Iris pigment epithelial cell (primary cell): ENCODE results near the gene FBXO21.
"Not testable (repeated sequence)": the region's sequence is repeated elsewhere in the genome, so short reads cannot be mapped to it uniquely, and the experiment has no call there.

ENCODE experiments used
- DNase-seq: peaks from one replicate; pipeline ENCODE4 v3.0.0-alpha.2; 2011; ENCODE audit warnings: low read depth

Gene FBXO21

DNA sequence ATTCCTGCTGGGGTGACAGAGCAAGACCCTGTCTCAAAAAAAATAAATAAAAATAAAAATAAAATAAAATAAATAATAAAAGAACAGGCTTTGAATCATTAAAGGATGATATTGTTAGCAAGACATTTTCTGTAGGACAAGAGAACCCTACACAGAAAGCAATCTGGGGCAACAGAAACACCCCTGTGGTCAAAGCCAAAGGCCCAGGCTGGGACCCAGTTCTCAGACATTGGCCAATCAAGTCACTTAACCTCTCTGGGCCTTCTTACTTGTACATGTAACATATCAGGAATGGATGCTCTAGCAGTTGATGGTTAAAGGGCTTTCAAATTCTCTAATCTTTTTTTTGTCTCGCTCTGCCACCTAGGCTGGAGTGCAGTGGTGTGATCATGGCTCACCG, 55.5 kb downstream of the FBXO21 start:
- no peak for DNase-seq

DNA sequence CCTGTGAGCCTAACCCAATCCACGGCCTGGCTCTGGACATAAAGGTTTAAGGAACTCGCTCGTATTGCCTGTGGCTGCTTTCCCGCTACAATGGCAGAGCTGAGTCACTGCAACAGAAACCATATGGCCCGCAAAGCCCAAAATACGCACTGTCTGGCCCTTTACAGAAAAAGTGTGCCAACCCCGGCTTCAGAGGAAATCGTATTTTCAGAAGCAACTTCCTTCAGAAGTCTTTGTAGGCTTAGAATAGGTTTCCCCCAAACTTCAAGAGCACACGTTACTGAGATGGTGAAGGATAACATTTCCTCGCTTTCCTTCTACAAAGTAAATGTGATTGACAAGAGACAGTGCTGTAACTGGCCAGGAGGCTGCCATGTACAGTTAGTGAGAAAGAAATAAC, 56.2 kb downstream of the FBXO21 start:
- DNase-seq, result no peak

DNA sequence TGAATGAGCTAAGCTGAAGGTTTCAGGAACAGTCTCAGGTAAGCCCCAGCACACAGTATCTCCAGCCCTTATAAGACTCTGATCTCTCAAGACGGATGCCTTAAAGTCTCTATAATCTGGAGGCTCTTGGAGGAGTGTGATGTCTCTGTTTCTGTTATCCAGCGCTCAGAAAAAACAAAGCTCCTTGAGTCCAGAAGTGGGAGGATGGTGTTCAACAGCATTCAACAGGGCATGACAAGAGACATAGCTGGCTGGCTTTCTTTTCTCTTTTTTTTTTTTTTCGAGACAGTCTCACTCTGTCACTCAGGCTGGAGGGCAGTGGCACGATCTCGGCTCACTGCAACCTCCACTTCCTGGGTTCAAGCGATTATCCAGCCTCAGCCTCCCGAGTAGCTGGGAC, 59.5 kb downstream of the FBXO21 start:
- DNase-seq, result no peak

DNA sequence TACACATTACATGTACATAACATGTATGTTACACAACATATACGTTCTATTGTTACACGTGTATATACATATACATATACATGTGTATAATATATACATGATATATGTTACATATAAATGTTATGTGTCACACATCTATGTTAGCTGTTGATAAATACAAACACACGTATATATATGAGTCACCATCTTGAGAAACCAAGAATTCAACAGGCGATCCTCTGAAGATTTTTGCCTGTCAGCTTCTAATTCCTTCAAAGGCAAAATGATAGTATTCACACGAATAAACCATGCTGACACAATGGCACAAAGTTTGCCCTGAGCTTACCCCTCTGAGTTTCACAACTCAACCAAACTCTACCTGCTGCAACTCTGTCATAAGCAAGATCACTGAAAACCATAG, 60.9 kb downstream of the FBXO21 start:
- no peak for DNase-seq

DNA sequence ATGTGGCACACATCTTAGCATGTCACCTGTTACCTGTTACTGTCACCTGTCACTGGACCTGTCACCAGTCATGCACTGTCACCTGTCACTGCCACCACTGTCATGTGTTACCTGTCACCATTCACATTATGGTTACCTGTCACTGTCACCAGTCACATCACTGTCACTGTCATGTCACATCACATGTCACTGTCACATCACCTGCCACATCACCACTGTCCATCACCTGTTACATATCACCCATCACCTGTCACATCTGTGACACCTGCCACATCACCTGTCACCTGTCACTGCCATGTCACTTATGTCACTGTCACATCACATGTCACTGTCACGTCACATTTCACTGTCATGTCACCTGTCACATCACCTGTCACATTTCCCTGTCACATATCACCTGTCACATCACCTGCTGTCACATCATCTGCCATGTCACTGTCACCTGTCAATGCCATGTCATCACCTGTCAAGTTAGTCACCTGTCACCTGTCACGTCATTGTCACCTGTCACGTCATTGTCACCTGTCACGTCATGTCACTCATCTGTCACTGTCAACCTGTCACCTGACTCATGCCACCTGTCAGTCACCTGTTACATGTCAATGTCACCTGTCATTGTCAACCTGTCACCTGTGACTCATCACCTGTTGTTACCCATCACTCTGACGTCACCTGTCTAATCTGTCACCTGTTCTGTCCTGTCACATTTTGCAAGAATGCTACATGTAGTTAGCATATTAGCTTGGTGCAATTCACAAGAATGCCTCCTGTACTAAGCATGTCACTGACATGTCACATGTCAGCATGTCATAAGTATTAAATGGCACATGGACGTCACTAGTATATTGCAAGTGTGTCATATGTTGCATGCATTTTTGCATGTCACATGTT, 62.1 kb downstream of the FBXO21 start:
- no peak for DNase-seq

DNA sequence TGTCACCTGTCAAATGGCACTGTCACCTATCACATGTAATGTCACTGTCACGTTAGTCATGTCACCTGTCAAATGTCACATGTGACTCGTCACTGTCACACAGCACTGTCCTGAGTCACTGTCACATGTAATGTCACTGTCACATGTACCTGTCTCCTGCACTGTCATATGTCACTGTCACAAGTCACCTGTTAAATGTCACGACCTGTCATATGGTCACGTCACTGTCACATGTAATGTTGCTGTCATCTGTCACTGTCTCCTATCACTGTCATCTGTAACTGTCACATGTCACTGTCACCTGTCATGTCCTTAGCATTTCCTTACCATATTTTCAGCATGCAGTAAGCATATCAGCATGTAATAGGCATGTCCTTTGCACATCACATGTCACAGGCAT, 63.9 kb downstream of the FBXO21 start:
- DNase-seq, result no peak

DNA sequence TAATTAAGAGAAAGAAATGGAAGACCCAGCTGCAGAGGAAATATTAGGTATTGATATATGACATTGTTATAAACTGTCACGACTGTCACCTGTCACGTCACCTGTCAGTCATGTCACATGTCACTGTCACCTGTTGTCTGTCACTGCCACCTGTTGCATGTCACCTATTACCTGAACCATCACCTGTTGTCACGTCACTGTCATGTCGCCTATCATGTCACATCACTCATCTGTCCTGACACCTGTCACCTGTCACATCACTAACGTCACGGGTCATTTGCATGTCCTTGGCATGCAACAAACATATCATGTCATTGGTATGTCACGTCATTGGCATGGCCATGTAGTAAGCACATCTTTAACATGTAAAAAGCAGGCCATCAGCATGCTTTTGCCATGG, 64.5 kb downstream of the FBXO21 start:
- no peak for DNase-seq

DNA sequence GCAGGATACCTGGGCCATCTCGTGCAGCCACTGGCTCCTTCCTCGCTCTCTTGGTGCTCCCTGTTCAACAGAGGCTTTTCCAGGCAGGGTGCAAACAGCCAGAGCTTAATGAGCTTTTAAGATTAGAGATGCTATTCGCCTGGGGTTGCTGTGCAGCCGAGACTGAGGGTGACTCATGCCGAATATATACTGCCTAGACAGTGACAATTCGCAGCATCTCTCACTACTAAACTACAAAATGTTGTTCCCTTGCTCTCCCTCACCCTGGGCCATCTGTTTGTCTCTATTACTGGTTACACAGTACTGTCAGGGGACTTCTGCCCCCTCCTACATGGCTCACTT, 65.0 kb downstream of the FBXO21 start:
- DNase-seq, result peak; percentile 27

DNA sequence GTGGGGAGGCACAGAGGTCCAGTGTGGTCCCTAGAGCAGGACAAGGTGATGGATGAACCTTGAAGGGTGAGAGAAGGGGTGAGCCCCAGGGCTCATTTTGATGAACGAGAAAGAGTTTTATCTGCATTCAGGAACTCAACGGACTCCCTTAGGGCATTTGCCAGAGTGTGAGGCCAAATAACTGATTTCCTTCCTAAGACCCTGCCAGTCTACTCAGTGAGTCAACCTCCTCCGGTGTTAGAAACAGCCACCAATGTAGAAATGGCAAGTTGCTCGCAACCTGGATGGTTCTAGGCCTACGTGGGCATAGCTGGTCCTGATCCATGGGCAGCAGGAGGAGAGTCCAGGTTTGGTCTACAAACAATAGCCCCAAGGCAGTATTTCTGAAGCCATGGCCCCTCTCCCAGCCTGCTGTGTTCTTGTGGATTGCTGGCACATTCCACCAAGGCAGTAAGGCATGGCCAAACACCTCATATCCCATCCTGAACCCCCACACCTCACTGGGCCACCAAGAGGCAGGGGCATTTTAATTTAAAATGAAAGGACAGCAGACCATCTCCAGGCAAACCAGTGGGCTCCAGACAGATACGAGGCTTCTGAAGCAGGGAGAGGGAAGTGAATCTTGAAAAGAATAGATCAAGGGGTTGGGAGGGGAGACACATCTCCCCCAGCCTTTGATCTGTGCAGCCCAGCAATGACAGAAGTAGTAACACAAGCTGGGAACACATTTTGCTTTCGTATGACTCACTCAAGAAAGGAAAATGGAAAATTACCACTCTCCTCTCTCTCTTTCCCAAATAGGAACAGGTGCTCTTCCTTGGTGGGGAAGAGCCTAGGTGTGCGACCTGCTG, 65.6 kb downstream of the FBXO21 start:
- DNase-seq, result no peak

DNA sequence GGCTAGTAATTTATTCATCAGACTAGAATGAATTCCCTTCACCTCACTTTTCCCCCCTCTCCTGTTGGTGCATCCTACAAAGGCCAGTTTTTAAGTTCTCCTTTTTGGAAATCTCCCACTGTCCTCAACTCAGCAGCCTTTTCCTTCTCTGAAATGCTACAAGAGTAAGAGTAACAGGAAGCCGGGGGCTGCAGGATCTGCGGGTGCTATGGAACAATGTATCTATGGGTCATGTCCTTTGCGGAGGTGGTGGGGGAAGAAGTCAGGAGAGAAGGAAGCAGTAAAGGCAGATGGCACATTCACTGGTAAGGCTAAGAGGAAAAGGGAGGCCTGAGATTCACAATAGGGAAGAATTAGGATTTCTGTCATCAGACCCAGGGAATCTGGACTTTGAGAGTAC, 68.8 kb downstream of the FBXO21 start:
- no peak for DNase-seq

DNA sequence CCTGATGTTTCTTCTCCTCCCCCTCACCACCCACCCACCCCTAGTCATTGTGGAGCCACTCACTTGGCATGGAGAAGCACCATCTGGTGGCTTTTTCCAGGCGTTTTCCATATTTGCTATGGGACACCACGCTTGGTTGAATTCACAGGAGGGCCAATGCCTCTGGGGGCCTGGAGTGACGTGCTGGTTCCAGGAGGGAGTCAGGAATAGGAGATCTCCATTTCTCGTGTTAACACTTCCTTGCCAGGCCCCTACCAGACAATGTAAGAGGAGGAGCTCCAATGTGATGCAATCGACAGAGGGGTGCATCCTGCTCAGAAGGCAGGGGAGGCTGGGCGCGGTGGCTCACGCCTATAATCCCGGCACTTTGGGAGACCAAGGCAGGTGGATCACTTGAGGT, 69.5 kb downstream of the FBXO21 start:
- DNase-seq, result no peak

DNA sequence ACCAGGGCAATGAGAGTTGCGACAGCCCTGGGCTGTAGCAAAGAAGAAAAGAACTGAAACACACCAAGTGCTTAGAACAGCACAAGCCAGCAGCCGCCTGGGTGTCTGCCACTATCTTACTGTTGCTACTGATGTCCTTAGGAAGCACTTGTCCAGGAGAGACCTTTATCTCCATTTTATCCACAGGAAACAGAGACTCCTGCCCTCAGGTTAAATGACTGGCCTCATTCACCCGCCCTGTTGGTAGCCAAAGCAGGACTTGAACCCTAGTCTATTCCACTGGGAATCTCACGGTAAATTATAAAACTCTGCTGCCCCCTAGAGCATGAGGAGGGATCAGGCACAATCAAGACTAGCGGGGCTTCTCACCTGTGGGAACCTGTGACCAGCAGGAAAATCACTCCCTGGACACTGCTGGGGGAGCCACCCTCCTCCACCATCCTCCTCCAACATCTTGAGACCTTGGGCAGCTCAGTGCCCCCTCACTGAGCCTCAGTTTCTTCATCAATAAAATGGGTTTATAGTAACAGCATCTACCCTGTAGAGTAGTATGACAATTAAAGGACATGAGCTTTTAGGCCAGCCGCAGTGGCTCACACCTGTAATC, 70.6 kb downstream of the FBXO21 start:
- DNase-seq, result no peak

DNA sequence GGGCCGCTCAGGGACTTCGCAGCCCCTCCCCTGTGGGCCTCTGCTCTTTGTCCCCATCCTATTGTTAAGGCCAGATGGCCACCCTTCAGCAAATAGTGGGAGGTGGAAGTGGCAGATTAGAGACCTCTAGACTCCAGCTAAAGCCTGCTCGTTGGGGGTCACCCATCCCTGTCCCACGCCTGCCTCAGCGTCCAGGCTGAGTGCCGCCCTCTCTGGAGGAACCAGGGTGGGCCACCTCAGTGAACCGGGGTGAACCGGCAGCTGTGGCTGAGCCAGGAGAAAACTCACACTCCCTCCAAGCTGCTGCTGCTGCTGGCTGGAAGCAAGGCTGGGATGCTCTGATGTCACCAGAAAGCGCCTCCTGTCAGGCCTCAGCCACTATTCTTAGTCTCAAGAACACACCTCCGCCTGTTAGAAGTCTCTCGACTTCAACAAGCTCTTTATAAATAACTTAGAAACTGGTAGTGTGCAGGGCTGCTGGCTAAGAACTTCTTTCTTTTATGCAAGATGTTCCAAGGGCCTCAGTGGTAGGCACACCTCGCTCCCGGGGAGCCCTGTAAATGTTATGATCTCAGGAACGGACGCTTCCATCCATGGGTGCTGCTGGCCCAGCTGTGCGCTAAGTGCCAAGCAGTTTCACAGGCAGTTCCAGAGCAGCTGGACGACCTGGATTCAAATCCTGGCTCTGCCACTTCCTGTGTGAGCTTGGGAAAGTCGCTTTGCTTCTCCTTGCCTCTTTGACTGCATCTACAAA, 71.3 kb downstream of the FBXO21 start:
- no peak for DNase-seq

DNA sequence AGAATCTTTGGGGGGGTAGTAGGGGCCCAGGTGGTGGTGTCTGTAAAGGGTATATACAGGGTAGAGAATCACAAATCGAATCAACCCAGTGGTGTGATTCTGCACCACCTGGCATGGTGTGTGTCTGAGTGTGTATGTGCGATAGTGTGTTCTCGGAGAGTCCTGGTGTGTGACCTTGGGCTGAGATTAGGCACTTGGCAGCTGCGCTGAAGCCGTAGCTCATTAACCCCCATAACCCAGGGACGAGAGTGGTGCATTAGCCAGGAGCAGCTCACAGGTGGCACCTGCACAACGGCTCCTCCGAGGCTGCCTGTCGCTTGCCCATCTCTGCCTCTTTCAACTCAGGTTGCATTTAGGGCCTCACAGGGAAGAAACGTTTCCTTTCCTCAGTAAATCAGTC, 75.5 kb downstream of the FBXO21 start:
- no peak for DNase-seq

DNA sequence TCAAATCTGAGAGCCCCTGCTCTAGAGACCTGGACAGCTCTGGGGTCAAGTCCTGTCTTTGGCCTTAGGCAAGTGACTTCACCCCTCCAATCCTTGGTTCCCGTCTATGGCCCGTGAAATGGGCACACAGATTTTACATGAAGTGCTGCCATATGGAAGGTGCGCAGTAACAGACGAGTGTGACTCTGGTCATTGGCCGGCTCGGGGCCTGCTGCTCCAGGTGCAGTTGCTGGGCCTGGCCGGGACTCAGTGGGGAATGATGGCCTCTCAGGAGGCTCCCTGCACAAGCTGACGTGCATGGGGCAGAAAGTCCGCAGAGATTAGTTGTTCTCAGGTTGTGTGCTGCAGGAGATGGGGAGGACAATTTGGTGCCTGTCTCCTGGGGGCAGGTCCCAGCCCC, 77.0 kb downstream of the FBXO21 start:
- DNase-seq, result no peak

DNA sequence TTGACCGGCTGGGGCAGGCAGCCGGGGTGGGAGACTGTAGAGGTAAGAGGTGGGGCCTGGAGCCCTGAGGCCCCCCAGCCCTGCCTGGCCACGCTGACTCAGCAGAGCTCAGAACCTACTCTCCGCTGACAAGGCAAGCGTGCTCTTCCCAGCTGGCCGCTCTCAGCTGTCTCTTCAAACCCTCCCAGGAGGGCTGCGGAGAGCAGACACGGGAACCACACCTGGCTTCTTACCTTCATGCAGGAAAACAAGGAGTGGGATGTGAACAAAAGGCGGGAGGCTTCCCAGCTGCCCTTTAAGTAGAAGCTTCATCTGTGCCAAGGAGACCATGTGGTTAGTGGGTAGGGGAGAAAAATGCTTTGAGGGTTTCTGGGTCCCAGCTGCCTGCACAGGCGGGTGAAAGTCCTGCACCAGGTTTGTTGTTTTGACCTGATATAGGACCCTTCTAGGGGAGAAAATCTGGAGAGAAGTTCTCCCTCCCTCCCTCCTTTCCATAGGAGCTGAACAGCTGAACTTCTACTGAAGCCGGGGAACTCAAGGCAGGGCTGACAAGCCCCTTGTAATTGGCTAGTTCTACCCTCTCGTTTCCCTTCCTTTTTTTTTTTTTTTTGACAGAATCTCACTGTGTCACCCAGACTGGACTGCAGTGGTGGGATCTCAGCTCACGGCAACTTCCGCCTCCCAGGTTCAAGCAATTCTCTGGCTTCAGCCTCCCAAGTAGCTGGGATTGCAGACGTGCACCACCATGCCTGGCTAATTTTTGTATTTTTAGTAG, 78.3 kb downstream of the FBXO21 start:
- DNase-seq, result no peak

DNA sequence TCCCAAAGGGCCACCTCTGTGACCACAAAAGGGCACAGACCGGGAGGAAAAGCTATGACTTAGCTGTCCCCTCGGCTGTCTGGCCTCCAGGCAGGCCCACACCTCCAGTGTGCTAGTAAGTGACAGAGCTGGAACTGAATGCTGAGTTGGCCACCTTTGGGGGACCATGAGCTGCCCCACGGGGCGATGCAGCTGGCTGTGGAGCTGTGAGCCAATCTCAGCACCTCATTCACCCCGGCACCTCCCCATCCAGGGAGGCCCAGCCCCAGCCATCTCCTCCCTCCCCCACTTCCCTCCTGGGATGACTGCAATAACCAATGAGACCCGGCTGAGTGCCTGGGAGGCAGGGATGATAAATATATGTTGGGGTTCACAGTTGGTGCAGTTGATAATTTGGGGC, 78.9 kb downstream of the FBXO21 start:
- no peak for DNase-seq

DNA sequence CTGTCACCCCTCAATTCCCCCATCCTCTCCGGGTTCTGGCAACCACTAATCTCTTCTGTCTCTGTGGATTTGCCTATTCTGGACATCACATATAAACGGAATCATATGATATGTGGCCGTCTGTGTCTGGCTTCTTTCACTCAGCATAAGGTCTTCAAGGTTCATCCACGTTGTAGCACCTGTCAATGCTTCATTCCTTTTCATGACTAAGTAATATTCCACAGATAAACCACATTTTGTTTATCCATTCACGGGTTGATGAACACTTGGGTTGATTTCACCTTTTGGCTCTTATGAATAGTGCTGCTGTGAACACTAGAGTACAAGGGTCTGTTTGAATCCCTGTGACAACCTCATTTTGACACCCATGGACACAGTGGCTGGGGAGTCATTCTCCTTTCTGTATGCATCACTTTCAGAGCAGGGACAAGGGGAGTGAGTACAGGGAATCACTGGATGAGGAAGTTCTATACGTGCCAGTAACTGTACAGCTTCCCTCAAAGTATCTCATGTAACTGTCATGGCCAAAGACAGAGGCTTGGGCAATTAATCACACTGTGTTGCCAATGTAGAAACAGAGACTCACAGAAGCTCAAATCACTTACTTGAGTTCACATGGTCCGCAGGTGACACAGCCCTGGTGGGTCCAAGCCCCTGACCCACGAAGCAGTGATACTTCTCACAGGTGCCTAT, 80.2 kb downstream of the FBXO21 start:
- no peak for DNase-seq

DNA sequence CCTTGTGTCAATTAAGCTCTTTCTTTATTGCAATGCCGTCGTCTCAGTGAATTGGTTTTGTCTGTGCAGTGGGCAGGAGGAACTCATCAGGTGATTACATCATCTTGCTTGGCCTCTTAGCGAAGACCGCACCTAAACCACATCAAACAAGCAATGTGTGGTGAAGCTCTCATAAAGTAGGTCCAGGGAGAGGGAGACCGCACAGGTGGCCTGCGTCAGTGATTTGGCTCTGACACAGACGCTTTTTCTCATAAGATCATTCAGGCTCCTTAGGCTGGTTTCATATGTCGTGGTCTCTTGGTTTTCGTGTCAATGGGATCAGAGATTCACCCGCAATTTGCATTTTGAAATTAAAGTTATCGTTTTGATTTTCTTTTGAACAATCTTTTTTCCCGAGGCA, 84.4 kb downstream of the FBXO21 start:
- DNase-seq, result no peak

DNA sequence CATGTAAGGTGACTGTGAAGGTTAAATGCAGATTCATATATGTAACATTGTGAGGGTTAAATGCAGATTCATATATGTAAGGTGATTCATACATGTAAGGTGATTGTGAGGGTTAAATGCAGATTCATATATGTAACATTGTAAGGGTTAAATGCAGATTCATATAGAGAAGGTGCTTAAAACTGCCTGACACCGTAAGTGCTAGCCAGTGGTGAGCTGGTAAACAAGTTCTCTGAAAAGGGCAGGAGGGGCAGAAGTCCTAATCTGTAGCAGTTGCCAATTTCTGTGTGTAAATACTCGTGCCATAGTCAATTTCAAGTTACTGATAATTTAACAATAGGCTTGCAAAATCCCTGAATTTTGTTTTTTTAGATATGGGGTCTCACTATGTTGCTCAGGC, 86.3 kb downstream of the FBXO21 start:
- DNase-seq, result not testable (repeated sequence)

DNA sequence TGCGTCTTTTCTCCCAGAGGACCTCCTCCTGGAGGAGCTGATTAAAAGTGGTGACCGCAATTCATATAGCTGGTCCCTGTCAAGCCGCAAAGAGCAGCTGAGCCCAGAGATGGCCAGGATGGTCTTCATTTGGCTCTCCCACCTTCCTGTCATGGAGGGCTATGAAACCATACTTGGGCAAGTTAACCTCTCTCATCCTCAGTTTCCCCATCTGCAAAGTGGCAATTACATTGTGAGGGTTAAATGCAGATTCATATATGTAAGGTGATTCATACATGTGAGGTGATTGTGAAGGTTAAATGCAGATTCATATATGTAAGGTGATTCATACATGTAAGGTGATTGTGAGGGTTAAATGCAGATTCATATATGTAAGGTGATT, 87.5 kb downstream of the FBXO21 start:
- no peak for DNase-seq
